MV-4-11 (cell line): Measurements from ENCODE around the gene CDC25C.
"Not testable (repeated sequence)": the region's sequence is repeated elsewhere in the genome, so short reads cannot be mapped to it uniquely, and the experiment has no call there.

Experiments used
- DNase-seq: peaks from one replicate; lab custom pipeline; 2025; lab: John Stamatoyannopoulos, UW

The CDC25C gene

GRCh38 chr5:138275895-138276294 is 55.7 kb downstream of the CDC25C start:
- DNase-seq, result no peak

DNA sequence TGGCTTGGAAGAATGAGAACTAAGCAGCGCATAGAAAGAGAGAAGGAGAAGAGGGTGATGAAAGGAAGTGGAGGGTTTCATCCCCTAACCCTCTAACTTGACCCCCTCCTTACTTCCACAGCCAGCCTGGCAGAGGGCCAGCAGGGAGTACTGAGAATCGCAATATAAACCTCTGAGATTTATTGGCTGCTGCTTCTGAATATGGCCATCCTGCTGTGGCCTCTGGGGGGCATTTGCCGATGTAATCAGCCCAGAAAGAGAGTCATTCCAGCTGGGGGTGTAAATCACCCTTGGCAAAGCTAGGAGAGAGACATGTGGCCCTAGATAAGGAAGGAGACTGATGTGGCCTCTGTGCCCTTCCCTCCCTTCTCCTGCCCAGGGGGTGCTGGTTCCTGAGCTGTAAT is 56.2 kb downstream of the CDC25C start:
- peak; percentile 4 for DNase-seq

- no peak for DNase-seq
Observed at GRCh38 chr5:138274189-138274853, 57.3 kb downstream of the CDC25C start, which contains the start of gene GFRA3. Gene GFRA3 (minus strand): TSS chr5:138274621. CDS start chr5:138274424, 197 bp downstream.

- DNase-seq, result no peak
Observed at GRCh38 chr5:138273834-138274188, 57.8 kb downstream of the CDC25C start.

DNA sequence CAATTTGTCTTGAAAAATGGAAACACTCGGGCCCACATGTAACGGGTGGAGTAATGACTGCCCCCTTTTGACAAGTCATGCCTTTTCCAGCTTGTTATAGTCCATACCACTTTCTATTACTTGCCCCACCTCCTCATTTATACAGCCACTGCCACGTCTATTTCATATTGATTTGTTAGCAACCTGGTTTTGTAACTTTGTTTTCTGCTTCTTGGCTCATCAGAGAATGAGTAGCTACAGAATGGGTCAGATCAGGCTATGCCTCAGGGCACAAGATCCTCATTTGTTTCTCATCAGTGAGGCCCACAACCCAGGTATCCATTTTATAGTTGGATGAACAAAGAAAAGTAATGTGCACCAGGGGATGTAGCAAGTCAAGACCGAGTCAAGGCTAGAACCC is 58.9 kb downstream of the CDC25C start:
- no peak for DNase-seq

- DNase-seq, result no peak
Observed at GRCh38 chr5:138271281-138271680, 60.3 kb downstream of the CDC25C start.

DNA sequence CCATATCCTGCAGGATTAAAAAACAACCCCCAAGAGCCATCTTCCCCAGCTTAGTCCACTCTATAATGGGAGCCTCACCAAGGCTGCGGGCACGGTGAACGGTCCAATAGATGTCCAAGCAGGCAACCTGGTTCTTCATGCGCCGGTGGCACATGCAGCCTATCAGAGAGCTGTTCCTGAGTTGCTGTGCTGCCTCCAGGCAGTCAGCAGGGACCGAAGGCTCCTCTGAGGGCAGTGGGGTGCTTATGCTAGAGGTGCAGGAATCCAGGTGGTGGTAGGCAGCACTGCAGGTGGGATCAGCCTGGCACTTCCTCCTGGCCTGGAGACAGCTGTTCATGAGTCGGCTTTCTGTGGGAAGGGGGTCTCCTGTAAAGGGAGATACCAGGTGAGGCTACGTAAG is 67.4 kb downstream of the CDC25C start:
- DNase-seq, result no peak

DNA sequence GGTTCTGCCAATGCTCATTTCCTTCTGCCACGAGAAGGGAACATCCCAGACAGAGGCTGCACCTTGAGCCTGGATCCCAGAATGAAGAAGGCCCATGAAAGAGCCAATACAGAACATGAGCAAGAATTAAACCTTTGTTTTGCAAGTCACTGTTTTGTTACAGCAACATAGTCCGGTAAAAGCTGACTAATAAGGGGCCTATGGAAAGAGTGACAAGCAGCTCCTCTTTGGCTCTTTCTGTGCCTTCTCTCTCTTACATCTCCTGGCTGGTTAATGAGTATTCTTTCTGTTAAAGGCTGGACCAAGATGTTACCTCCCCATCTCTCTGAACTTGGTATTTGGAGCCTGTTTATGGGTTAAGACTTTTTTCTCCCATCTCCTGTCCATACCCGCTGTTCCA is 68.0 kb downstream of the CDC25C start:
- no peak for DNase-seq

DNA sequence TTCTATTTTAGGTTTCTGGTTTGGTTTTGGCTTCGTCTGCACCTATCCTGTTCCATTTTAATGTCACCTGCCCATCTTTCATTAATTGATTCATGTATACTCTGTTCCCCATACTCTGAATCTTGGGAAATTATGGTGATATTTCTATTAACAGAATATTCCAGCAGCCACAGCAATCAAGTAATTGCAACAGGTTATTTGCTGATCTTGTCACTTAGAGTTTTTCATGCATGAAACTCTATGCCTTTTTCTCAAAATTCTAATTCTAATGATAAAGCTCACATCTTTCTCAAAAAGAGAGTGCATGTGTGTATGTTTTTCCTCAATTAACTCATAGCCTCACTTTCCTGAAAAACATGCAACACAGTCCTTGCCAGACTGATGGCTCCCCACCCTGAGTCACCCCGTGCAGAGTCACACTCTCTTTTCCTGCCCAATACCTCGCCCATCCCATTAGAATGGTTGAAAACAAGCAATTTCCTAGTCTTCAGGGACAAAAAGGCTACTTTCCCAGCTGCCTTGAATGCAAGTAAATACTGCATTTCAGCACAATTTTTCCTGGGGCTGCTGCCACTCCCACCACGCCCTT is 72.8 kb downstream of the CDC25C start:
- no peak for DNase-seq

- no peak for DNase-seq
Observed at GRCh38 chr5:138257583-138257982, 74.0 kb downstream of the CDC25C start.

DNA sequence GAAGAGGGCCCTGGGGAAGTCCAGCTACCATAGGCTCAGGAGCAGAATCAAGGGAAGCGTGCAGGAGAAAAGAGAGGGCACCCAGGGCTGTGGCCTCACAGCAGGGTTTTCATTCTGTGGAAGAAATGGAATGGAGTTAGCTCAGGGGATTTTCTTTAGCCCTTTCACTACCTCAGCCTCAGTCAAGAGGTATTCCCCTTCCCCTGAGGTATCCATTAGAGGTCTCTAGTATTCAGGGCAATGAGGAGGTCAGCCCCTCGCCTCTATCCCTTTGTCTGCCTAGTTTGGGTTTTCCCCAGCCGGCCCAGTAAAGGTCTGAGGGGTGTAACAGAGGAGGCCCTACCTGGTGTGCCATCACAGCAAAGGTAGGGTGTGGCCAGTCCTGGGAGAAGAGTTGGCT is 78.7 kb downstream of the CDC25C start:
- DNase-seq, result no peak

DNA sequence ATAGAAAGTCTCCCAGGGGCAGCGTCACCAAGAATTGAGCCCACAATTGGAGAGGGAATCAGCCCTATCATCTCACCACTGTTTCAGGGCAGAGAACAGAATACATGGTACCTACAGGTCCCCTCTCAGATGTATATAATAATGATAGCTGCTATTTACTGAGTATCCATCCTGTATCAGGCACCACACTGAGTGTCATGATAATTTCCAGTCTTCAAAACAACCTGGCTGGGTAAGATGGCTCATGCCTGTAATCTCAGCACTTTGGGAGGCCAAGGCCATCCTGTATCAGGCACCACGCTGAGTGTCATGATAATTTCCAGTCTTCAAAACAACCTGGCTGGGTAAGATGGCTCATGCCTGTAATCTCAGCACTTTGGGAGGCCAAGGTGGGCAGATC is 83.8 kb downstream of the CDC25C start:
- DNase-seq, result not testable (repeated sequence)

GRCh38 chr5:138246822-138247221 is 84.8 kb downstream of the CDC25C start:
- no peak for DNase-seq

DNA sequence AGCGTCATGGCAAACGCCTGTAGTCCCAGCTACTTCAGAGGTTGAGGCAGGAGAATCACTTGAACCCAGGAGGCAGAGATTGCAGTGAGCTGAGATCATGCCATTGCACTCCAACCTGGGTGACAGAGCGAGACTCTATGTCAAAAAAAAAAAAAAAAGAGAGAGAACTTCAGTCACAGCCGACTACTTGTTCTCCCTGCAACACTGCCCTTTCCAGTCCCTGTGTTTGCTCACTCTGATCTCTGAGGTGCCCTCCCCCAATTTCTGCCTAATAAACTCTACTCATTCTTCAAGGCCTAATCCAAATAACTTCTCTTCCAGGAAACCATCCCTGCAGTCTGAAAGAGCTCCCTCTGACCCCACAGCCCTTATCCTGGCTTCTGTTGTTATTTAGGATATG is 85.3 kb downstream of the CDC25C start:
- DNase-seq, result no peak

DNA sequence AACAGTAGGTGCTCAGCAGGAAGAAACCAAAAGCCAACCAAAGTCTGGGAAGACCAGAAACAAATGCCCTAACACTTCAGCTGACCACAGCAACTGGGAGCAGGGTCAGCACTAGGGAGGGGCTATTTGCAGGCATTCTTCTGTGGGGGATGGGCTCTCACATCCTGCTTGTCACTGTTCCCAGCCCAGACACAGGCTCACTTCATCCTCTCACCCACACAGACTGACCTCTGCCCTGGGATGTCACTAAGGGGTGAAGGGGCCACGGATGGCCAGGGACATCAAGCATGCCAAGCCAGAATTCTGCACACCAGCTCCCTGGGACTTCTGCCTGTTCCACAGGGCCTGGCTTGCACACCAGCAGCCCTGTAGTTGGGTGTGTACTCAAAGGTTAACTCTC is 85.9 kb downstream of the CDC25C start:
- DNase-seq, result no peak

DNA sequence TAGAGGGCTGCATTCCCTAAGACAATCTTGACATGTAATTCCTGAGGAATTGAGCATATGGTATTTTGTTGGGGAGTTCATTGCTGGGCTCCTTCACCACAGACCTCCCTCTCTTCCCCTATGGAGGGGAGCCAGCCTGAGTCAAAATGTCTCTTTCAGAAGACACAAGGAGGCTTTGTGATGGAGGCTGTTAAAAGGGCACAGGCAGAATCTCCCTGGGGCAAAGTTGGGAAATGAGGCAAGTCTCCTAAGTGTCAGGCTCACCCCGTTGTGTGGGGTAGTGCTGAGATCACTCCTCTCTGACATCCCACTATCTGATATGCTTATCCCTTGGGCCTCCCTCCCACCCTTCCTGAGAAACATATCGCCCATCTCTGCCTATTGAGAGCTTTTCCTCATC is 87.8 kb downstream of the CDC25C start:
- DNase-seq, result no peak

GRCh38 chr5:138241688-138242571 is 89.7 kb downstream of the CDC25C start:
- peak; percentile 7 for DNase-seq

DNA sequence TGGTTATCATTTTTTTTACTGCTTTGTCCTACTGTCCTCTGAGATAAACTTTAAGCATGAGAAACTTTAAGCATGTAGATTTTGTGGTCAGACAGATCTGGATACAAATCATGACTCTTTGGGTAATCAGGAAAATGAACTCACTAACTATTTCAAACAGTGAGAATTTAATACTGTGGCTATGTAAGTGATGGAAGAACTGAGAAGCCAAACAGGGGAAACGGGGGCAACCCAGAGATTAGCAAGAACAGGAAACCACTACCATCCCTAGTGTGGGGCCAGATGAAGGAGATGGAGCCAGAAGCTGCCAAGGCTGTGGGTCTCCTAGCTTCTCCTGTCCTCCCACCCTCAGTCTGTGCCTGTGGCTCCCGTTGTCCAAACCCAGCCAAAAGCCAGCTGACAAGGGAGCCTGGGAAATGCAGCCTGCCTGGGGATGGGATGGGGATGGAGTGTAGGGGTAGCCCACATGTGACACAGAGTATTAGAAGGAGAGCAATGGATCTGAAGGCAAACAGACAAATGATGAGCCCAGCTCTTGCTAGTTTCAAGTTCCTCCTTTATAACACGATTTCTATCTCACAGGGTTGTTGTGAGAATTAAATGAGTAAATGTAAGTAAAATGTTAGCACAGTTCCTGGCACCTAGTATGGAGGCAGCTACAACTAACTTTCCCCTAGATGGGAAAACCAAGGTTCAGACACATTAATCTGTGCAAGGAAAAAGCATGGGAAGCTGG is 90.8 kb downstream of the CDC25C start:
- DNase-seq, result peak; percentile 72

- DNase-seq, result no peak
Observed at GRCh38 chr5:138238034-138238433, 93.6 kb downstream of the CDC25C start.
